ENCODE data around the gene SPHK1. TPM values are rescaled to one million over a fixed set of nuclear protein-coding genes. Genes with fewer than 3 reads are reported as not detected.
A peak's percentile ranks its signal among the peaks of the same experiment; 100 is the strongest.
"Not testable (repeated sequence)": the region's sequence is repeated elsewhere in the genome, so short reads cannot be mapped to it uniquely, and the experiment has no call there.

Gene SPHK1, protein sequence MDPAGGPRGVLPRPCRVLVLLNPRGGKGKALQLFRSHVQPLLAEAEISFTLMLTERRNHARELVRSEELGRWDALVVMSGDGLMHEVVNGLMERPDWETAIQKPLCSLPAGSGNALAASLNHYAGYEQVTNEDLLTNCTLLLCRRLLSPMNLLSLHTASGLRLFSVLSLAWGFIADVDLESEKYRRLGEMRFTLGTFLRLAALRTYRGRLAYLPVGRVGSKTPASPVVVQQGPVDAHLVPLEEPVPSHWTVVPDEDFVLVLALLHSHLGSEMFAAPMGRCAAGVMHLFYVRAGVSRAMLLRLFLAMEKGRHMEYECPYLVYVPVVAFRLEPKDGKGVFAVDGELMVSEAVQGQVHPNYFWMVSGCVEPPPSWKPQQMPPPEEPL
- total RNA-seq (10 to 100 TPM in 1 of 2 donors, 1 to 10 TPM in 1; 3.8 to 14.5 TPM), polyA plus RNA-seq (ENCODE audit: insufficient read length in 2 of 2) (1 to 10 TPM; 3.3 to 7.4 TPM)
- long read RNA-seq, donor 1, partial matches to known transcripts: 0 of 3 reads
- long read RNA-seq, donor 1, other reads (novel, unspliced or antisense): 0 of 3 reads
- long read RNA-seq, donor 2: 0 reads
- long read RNA-seq, donor 3, partial matches to known transcripts: 0 of 1 reads
- long read RNA-seq, donor 3, other reads (novel, unspliced or antisense): 0 of 1 reads
- long read RNA-seq, donor 4, partial matches to known transcripts: 0 of 2 reads
- long read RNA-seq, donor 4, other reads (novel, unspliced or antisense): 0 of 2 reads

DNA sequence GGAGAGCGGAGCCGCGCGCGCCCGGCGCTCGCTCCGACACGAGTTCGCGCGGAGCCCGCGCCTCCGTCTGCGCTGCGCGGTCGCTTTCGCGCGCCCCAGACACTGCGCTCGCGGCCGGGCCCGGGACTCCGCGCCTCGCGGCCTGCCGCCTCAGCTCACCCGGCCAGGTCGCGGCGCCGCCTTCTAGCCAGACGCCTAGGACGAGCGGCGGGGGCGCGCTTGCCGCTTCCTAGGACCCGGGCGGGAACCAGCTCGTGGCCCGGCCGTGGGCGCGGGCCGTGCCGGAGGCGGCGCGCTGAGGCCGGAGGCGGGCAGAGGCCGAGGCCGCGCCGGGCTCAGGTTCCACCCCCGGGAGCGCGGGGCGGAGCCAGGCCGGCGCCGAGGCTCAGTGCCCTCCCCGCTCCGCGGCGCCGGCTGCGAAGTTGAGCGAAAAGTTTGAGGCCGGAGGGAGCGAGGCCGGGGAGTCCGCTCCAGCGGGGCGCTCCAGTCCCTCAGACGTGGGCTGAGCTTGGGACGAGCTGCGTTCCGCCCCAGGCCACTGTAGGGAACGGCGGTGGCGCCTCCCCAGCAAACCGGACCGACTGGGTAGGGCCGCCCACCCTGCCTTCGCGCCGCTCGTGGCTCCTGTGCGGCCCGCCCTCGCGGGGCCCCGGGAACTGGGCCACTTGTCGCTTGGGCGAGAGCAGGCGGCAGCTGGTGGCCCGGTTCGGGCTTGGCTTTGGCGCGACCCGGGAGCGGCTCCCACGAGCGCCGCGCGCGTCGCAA, at the start of gene SPHK1:
Gene SPHK1, plus strand, starts transcription at position 388 of the 765 bp plus-strand sequence. CDS start 1,036 bp downstream, outside the sequence.
- WGBS (ENCODE audit: insufficient coverage): under 1% methylated on average over 118 of the region's 118 CpGs
- peaks cover 37% of the 10 kb centered on the region for H3K27me3 ChIP-seq (ENCODE audit: control insufficient read depth, insufficient read depth, low read length)
- peak in 2 of 6 donors; percentile 61 to 84 for DNase-seq (ENCODE audit: low read depth in 4 of 6, low spot score in 6 of 6)

DNA sequence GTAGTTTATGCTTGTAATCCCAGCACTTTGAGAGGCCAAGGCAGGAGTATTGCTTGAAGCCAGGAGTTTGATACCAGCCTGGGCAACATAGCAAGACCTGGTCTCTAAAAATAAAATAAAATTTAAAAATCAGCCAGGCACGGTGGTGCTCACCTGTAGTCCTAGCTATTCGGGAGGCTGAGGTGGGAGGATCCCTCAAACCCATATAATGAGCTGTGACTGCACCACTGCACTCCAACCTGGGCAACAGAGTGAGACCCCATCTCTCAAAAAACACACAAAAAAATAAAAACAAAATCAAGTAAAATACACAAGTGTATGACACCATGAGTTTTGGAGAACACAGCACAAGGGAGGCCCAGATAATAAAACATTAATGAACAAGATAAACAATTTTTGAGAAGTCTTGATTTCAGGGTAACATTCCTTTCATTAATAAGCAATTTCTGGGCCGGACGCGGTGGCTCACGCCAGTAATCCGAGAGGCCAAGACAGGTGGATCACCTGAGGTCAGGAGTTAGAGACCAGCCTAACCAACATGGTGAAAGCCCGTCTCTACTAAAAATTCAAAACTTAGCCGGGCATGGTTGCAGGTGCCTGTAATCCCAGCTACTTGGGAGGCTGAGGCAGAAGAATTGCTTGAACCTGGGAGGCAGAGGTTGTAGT, 48.6 kb upstream of the SPHK1 start:
- peaks cover 8% of the 10 kb centered on the region for H3K36me3 ChIP-seq (ENCODE audit: control insufficient read depth, insufficient read depth, low read length)
- WGBS (ENCODE audit: insufficient coverage): 97% methylated on average over 7 of the region's 9 CpGs
- no peak overlapping the region for H3K4me3 ChIP-seq (ENCODE audit: low read depth, low read length)
- no peaks in the 10 kb centered on the region for H3K9me3 ChIP-seq (ENCODE audit: control insufficient read depth, insufficient read depth, low read length)
- no peak overlapping the region for H3K27ac ChIP-seq (ENCODE audit: low read depth, low read length)
- DNase-seq (ENCODE audit: low read depth in 4 of 6, low spot score in 6 of 6): no peak
- H3K27me3 ChIP-seq (ENCODE audit: control insufficient read depth, insufficient read depth, low read length): no peaks in the 10 kb centered on the region
- no peaks in the 10 kb centered on the region for H3K4me1 ChIP-seq (ENCODE audit: control insufficient read depth, insufficient read depth, low read length)

More for the DNA sequence above, at the start of gene SPHK1:
- Histone ChIP-seq H3K4me3 (ENCODE audit: low read depth, low read length) (peak within 1 kb of the TSS; percentile 58), H3K4me1 (ENCODE audit: control insufficient read depth, insufficient read depth, low read length) (peaks cover 58% of the 10 kb centered on the region), H3K27ac (ENCODE audit: low read depth, low read length) (peak within 1 kb of the TSS; percentile 84), H3K9me3 (ENCODE audit: control insufficient read depth, insufficient read depth, low read length) (no peaks in the 10 kb centered on the region), H3K36me3 (ENCODE audit: control insufficient read depth, insufficient read depth, low read length) (peaks cover 30% of the 10 kb centered on the region)

DNA sequence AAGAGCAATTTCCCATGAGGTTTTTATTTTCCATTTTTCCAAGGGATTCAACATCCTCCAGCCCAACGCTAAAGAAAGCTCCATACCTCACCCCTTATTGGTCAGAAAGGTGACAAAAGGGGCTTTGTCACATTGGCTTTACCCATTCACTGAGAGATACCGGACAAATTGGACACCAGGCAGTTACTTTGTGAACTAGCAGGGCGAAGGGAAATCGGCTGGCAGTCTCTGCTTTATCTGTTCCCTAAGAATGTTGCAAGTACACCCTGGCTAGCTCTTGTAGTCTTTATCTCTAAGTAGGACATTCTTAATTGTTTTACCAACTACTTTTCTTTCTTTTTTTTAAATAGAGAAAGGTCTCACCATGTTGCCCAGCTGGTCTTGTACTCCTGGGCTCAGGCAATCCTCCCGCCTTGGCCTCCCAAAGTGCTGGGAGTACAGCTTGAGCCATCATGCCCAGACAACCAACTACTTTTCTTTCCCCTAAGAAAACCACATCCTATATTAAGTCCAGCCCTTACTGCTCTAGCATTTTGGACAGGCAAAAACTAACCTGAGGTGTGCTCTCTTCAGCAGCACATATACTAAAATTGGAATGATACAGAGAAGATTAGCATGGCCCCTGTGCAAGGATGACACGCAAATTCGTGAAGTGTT, 47.5 kb upstream of the SPHK1 start:
- no peak overlapping the region for H3K4me3 ChIP-seq (ENCODE audit: low read depth, low read length)
- DNase-seq (ENCODE audit: low read depth in 4 of 6, low spot score in 6 of 6): no peak
- peaks cover 14% of the 10 kb centered on the region for H3K36me3 ChIP-seq (ENCODE audit: control insufficient read depth, insufficient read depth, low read length)
- 61% methylated on average over 5 of the region's 7 CpGs for WGBS (ENCODE audit: insufficient coverage)
- H3K27me3 ChIP-seq (ENCODE audit: control insufficient read depth, insufficient read depth, low read length): no peaks in the 10 kb centered on the region
- H3K9me3 ChIP-seq (ENCODE audit: control insufficient read depth, insufficient read depth, low read length): no peaks in the 10 kb centered on the region
- no peaks in the 10 kb centered on the region for H3K4me1 ChIP-seq (ENCODE audit: control insufficient read depth, insufficient read depth, low read length)
- H3K27ac ChIP-seq (ENCODE audit: low read depth, low read length): no peak overlapping the region

DNA sequence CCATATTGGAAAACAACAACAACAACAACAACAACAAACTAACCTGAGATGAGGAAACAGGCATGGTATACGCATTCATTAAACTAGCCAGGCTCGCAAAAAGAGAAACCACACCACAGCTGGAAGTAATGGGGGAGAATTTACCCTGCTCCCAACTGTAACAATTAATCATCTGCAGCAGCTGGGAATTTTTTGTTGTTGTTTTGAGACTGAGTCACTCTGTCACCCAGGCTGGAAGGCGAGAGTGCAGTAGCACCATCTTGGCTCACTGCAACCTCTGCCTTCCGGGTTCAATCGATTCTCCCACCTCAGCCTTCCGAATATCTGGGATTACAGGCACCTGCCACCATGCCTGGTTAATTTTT, 47.0 kb upstream of the SPHK1 start:
- no peaks in the 10 kb centered on the region for H3K4me1 ChIP-seq (ENCODE audit: control insufficient read depth, insufficient read depth, low read length)
- no CpG with 5 or more reads among the region's 6 CpGs for WGBS (ENCODE audit: insufficient coverage)
- H3K4me3 ChIP-seq (ENCODE audit: low read depth, low read length): no peak overlapping the region
- no peak overlapping the region for H3K27ac ChIP-seq (ENCODE audit: low read depth, low read length)
- H3K27me3 ChIP-seq (ENCODE audit: control insufficient read depth, insufficient read depth, low read length): no peaks in the 10 kb centered on the region
- peaks cover 15% of the 10 kb centered on the region for H3K36me3 ChIP-seq (ENCODE audit: control insufficient read depth, insufficient read depth, low read length)
- no peak for DNase-seq (ENCODE audit: low read depth in 4 of 6, low spot score in 6 of 6)
- no peaks in the 10 kb centered on the region for H3K9me3 ChIP-seq (ENCODE audit: control insufficient read depth, insufficient read depth, low read length)

GRCh38 chr17:76341301-76341700, 43.1 kb upstream of the SPHK1 start:
- DNase-seq (ENCODE audit: low read depth in 4 of 6, low spot score in 6 of 6): no peak
- no CpG with 5 or more reads among the region's 6 CpGs for WGBS (ENCODE audit: insufficient coverage)
- no peaks in the 10 kb centered on the region for H3K4me1 ChIP-seq (ENCODE audit: control insufficient read depth, insufficient read depth, low read length)
- no peak overlapping the region for H3K4me3 ChIP-seq (ENCODE audit: low read depth, low read length)
- H3K27me3 ChIP-seq (ENCODE audit: control insufficient read depth, insufficient read depth, low read length): no peaks in the 10 kb centered on the region
- H3K27ac ChIP-seq (ENCODE audit: low read depth, low read length): no peak overlapping the region
- peaks cover 49% of the 10 kb centered on the region for H3K36me3 ChIP-seq (ENCODE audit: control insufficient read depth, insufficient read depth, low read length)
- no peaks in the 10 kb centered on the region for H3K9me3 ChIP-seq (ENCODE audit: control insufficient read depth, insufficient read depth, low read length)

DNA sequence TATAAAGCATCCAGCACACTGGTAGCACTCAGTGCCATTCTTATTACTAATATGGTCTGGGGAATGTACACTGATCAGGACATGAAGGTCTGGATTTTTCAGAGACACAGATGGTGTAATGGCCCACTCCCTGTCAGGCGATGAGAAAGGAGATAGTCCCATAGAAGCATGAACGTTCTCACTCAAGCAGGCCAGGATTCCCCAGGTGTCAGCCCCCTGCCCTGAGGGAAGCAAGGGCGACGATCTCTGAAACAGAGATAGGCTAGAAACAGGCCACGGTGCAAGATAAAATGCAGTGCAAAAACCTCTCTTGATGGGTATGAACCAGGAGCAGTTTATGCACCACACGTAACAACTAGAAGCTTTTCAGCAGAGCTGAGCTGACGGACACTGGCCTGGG, 41.3 kb upstream of the SPHK1 start:
- DNase-seq (ENCODE audit: low read depth in 4 of 6, low spot score in 6 of 6): no peak
- Histone ChIP-seq H3K27ac (ENCODE audit: low read depth, low read length) (no peak overlapping the region), H3K4me1 (ENCODE audit: control insufficient read depth, insufficient read depth, low read length) (no peaks in the 10 kb centered on the region), H3K9me3 (ENCODE audit: control insufficient read depth, insufficient read depth, low read length) (no peaks in the 10 kb centered on the region), H3K27me3 (ENCODE audit: control insufficient read depth, insufficient read depth, low read length) (no peaks in the 10 kb centered on the region), H3K4me3 (ENCODE audit: low read depth, low read length) (no peak overlapping the region), H3K36me3 (ENCODE audit: control insufficient read depth, insufficient read depth, low read length) (peaks cover 63% of the 10 kb centered on the region)
- 91% methylated on average over 7 of the region's 7 CpGs for WGBS (ENCODE audit: insufficient coverage)

DNA sequence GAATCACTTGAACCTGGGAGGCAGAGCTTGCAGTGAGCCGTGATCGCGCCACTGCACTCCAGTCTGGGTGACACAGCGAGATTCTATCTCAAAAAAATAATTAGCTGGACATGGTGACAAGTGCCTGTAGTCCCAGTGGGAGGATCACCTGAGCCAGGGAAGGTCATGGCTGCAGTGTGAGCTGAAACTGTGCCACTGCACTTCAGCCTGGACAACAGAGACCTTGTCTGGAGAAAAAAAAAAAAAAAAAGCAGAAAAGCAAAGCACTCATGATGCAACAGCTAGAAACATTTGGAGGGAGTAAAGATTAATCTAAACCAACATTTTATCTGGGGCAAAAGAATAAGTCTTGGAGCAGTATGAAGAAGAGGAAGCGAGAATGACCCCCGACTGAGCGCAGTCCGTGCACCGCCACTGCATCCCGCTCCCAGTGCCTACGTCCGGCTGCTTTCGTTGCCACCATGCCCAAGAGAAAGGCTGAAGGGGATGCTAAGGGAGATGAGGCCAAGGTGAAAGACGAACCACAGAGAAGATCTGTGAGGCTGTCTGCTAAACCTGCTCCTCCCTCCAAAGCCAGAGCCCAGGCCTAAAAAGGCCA, 38.9 kb upstream of the SPHK1 start:
- 91% methylated on average over 13 of the region's 14 CpGs for WGBS (ENCODE audit: insufficient coverage)
- no peaks in the 10 kb centered on the region for H3K27me3 ChIP-seq (ENCODE audit: control insufficient read depth, insufficient read depth, low read length)
- no peak overlapping the region for H3K27ac ChIP-seq (ENCODE audit: low read depth, low read length)
- no peak for DNase-seq (ENCODE audit: low read depth in 4 of 6, low spot score in 6 of 6)
- no peak overlapping the region for H3K4me3 ChIP-seq (ENCODE audit: low read depth, low read length)
- H3K4me1 ChIP-seq (ENCODE audit: control insufficient read depth, insufficient read depth, low read length): no peaks in the 10 kb centered on the region
- H3K36me3 ChIP-seq (ENCODE audit: control insufficient read depth, insufficient read depth, low read length): peaks cover 69% of the 10 kb centered on the region
- H3K9me3 ChIP-seq (ENCODE audit: control insufficient read depth, insufficient read depth, low read length): no peaks in the 10 kb centered on the region

DNA sequence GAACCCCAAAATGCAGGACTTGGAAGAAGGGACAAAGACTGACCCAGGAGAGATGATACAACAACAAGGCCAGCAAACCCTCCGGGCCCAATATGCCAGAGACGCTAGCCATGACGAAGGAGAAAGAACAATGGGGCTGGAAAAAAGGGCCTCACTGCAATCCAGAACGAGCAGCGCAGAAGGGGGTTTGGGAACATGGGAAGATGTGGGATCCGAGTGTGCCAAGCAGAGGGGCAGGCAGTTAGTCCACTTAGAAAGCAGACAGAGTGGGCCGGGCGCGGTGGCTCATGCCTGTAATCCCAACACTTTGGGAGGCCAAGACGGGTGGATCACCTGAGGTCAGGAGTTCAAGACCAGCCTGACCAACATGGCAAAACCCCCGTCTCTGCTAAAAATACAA, 37.5 kb upstream of the SPHK1 start:
- H3K36me3 ChIP-seq (ENCODE audit: control insufficient read depth, insufficient read depth, low read length): peaks cover 63% of the 10 kb centered on the region
- WGBS (ENCODE audit: insufficient coverage): 92% methylated on average over 11 of the region's 11 CpGs

More for the DNA sequence above, 37.5 kb upstream of the SPHK1 start:
- H3K27me3 ChIP-seq (ENCODE audit: control insufficient read depth, insufficient read depth, low read length); H3K4me1 ChIP-seq (ENCODE audit: control insufficient read depth, insufficient read depth, low read length); H3K9me3 ChIP-seq (ENCODE audit: control insufficient read depth, insufficient read depth, low read length); DNase-seq (ENCODE audit: low read depth in 4 of 6, low spot score in 6 of 6); H3K4me3 ChIP-seq (ENCODE audit: low read depth, low read length); H3K27ac ChIP-seq (ENCODE audit: low read depth, low read length): not testable (repeated sequence)
